B cell (primary cell): ENCODE data around the gene NNT. TPM values are rescaled to one million over a fixed set of nuclear protein-coding genes. Genes with fewer than 3 reads are reported as not detected.

ENCODE experiments used
- ATAC-seq: fragments of 200-7000 bp; cut with Tn5 transposase; one replicate; pipeline ENCODE4 v1.10.0; 2021; ENCODE audit warnings: low read depth, mild to moderate bottlenecking, moderate number of reproducible peaks, moderate library complexity
- CTCF ChIA-PET: fragments of 350-600 bp; sonication (Branson Sonifier 250); formaldehyde crosslinking; loops from one replicate; lab custom pipeline; 2021; ENCODE audit warnings: antibody characterized with exemption, inconsistent platforms; lab: Charles Lee
- POLR2A ChIA-PET: fragments of 350-600 bp; sonication (Branson Sonifier 250); formaldehyde crosslinking; loops from one replicate; lab custom pipeline; 2021; ENCODE audit warnings: antibody characterized with exemption; lab: Charles Lee
- DNase-seq: peaks from one replicate; pipeline ENCODE4 v3.0.0; 2013
- H2AFZ ChIP-seq: 2 replicates; pipeline ENCODE4 v1.6.1; 2012; ENCODE audit warnings: mild to moderate bottlenecking, low read depth, low read length; ENCODE audit not compliant: insufficient read depth, poor library complexity, severe bottlenecking
- H3K27ac ChIP-seq, 2 donors: 1 replicate in 1 of 2; 2 replicates in 1 of 2; pipeline ENCODE4 v1.5.1; 2012 to 2013; ENCODE audit warnings: low read length in 2 of 2, mild to moderate bottlenecking in 2 of 2, moderate library complexity in 1 of 2
- H3K27me3 ChIP-seq, 4 experiments: fragments of 200-600 bp in 1 of 4; sonication (generic) in 1 of 4; replicated peaks in 1 of 4; 1 replicate in 2 of 4; 2 replicates in 2 of 4; pipeline versions ENCODE4 v1.6.1 to v1.7.0; 2013 to 2016; ENCODE audit warnings: low read length in 3 of 4, mild to moderate bottlenecking in 2 of 4, mixed read lengths in 1 of 4, moderate library complexity in 1 of 4; ENCODE audit not compliant: insufficient read depth in 4 of 4, control insufficient read depth in 3 of 4; ENCODE audit errors: control extremely low read depth in 1 of 4
- H3K36me3 ChIP-seq, 2 experiments: replicated peaks in 1 of 2; 1 replicate in 1 of 2; 2 replicates in 1 of 2; pipeline versions ENCODE4 v1.6.1 to v1.7.1; 2013; ENCODE audit warnings: low read length in 1 of 2; ENCODE audit not compliant: insufficient read depth in 2 of 2, control insufficient read depth in 1 of 2; ENCODE audit errors: control extremely low read depth in 1 of 2, extremely low read depth in 1 of 2
- H3K4me1 ChIP-seq, 2 donors: fragments of 200-600 bp in 1 of 2; sonication (generic) in 1 of 2; 1 replicate in 1 of 2; 2 replicates in 1 of 2; pipeline versions ENCODE4 v1.5.1 to v1.6.1; 2013 to 2017; ENCODE audit warnings: low read length in 2 of 2; ENCODE audit not compliant: control insufficient read depth in 2 of 2, insufficient read depth in 2 of 2
- H3K4me2 ChIP-seq: replicated peaks from 2 replicates; pipeline ENCODE3; 2012; ENCODE audit warnings: mild to moderate bottlenecking, low read depth, low read length; ENCODE audit not compliant: poor library complexity, severe bottlenecking
- H3K4me3 ChIP-seq, 5 experiments: fragments of 200-600 bp in 1 of 5; sonication (generic) in 1 of 5; 1 replicate in 3 of 5; 2 replicates in 2 of 5; pipeline versions ENCODE4 v1.5.1 to v1.7.0; 2011 to 2016; ENCODE audit warnings: low read length in 4 of 5, mild to moderate bottlenecking in 4 of 5, low read depth in 2 of 5, control low read depth in 1 of 5, moderate library complexity in 1 of 5; ENCODE audit not compliant: insufficient read depth in 1 of 5; ENCODE audit errors: control extremely low read depth in 1 of 5, extremely low read depth in 1 of 5
- H3K79me2 ChIP-seq: fragments of 200-600 bp; sonication (generic); one replicate; pipeline ENCODE4 v1.6.0; 2016; ENCODE audit warnings: low read length; ENCODE audit not compliant: control insufficient read depth, insufficient read depth
- H3K9ac ChIP-seq: fragments of 200-600 bp; sonication (generic); 2 replicates; pipeline ENCODE4 v1.6.1; 2017; ENCODE audit warnings: mild to moderate bottlenecking, low read length, moderate library complexity
- H3K9me3 ChIP-seq, 3 donors: one replicate each; pipeline versions ENCODE4 v1.6.1 to v1.7.1; 2013; ENCODE audit warnings: low read length in 2 of 3; ENCODE audit not compliant: control insufficient read depth in 2 of 3, insufficient read depth in 1 of 3; ENCODE audit errors: control extremely low read depth in 1 of 3
- H4K20me1 ChIP-seq: 2 replicates; pipeline ENCODE4 v1.6.0; 2012; ENCODE audit warnings: mild to moderate bottlenecking, low read length; ENCODE audit not compliant: insufficient read depth, control insufficient read depth, poor library complexity, severe bottlenecking
- H3K27ac Mint-ChIP-seq: one replicate; pipeline ENCODE4 v1.8.0; 2021; ENCODE audit warnings: mixed read lengths
- H3K27me3 Mint-ChIP-seq: one replicate; pipeline ENCODE4 v1.8.0; 2021; ENCODE audit warnings: mixed read lengths
- H3K4me1 Mint-ChIP-seq: one replicate; pipeline ENCODE4 v1.8.0; 2021; ENCODE audit warnings: mixed read lengths
- H3K4me3 Mint-ChIP-seq: one replicate; pipeline ENCODE4 v1.8.0; 2021; ENCODE audit warnings: mixed read lengths
- H3K9me3 Mint-ChIP-seq: one replicate; pipeline ENCODE4 v1.8.0; 2022; ENCODE audit warnings: mixed read lengths; ENCODE audit not compliant: insufficient read depth
- EZH2 ChIP-seq: IDR thresholded peaks from 2 replicates; pipeline ENCODE4 v1.6.1; 2012; ENCODE audit warnings: borderline replicate concordance, low read depth, mild to moderate bottlenecking, moderate library complexity, low read length; ENCODE audit not compliant: insufficient read depth, poor library complexity, severe bottlenecking
- WGBS: methylation state at CpG from one replicate; pipeline ENCODE4 v1.1.5; 2013; ENCODE audit warnings: missing lambda C conversion rate; ENCODE audit not compliant: insufficient coverage; 5-methylcytosine and 5-hydroxymethylcytosine counted together
- intact Hi-C: fragments of 100-400 bp; cut with micrococcal nuclease; formaldehyde crosslinking; loops from one replicate; pipeline ENCODE4 v1.10.0; 2022
- polyA plus RNA-seq: library from polyadenylated mRNA; depleted of rRNA; stranded (reverse); fragments of >200 nt; gene quantifications from 2 replicates; pipeline ENCODE4 v1.2.3, GENCODE V29; 2012
- total RNA-seq, 2 donors: library from RNA; stranded (reverse); fragments of 120-200 nt in 1 of 2; gene quantifications; 1 replicate in 1 of 2; 2 replicates in 1 of 2; pipeline versions ENCODE4 v1.2.3 to v1.2.4, GENCODE V29; 2013 to 2022
- TF ChIP-seq, protein P1 (sequence below): fragments of 200-600 bp; IDR thresholded peaks from one replicate; pipeline ENCODE4 v1.8.0; 2022; ENCODE audit warnings: antibody characterized with exemption, mild to moderate bottlenecking

The NNT gene
- total and polyA plus RNA-seq, 2 donors (not counting 1 experiment from before 2014, with no cell fraction given) = 17.8 to 61.1 TPM

DNA sequence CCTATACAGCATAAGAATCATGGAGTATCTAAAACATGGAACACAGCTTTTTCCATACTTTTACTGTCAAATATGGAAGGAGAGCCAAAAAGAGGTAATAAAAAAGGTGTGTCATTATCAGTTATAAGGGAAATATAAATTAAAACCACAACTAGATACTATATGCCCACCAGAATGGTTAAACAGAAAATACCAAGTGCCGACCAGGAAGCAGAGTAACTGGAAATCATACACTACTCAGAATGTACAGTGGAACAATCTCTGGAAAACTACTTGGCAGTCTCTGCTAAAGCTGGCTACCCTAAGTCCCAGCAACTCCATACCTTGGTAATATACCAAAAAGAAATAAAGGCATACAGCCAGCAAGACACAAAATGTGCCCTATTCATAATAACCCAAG is 48.5 kb upstream of the NNT start:
- no peak overlapping the region for H3K27ac ChIP-seq
- peak overlapping the region; percentile 15 for H3K4me2 ChIP-seq
- H3K4me1 Mint-ChIP-seq = peaks cover 21% of the 10 kb centered on the region

More for the DNA sequence above, 48.5 kb upstream of the NNT start:
- Histone ChIP-seq H3K27me3 (no peaks in the 10 kb centered on the region), H2AFZ (no peak overlapping the region), H3K9me3 (no peaks in the 10 kb centered on the region), H3K79me2 (peaks cover 68% of the 10 kb centered on the region), H3K36me3 (peaks cover 2 to 37% of the 10 kb centered on the region in 2 experiments), H3K9ac (no peak overlapping the region), H3K4me3 (no peak overlapping the region), H4K20me1 (peaks cover 39% of the 10 kb centered on the region), H3K4me1 (peaks cover 14 to 31% of the 10 kb centered on the region in 2 donors)
- ChIA-PET POLR2A (interaction anchor here (0.6 to 2.9 kb wide), 2 partner anchors 70 to 73 kb away, joined by 3 to 18 read pairs; partner anchors contain the start of gene TMEM267), CTCF (interaction anchor here (0.6 to 2.8 kb wide), 4 partner anchors 11 to 70 kb away, joined by 3 to 21 read pairs (median 12); partner anchors contain the start of genes NNT and TMEM267)
- ATAC-seq (no peak), DNase-seq (no peak)
- no peaks in the 10 kb centered on the region for H3K9me3 Mint-ChIP-seq
- intact Hi-C loops = loop anchor here (10.0 kb wide), 1 partner anchor 1630 kb away; the partner anchor contains the start of gene FBXO4
- H3K27ac Mint-ChIP-seq = no peak overlapping the region
- no peak overlapping the region for H3K4me3 Mint-ChIP-seq
- no peaks in the 10 kb centered on the region for H3K27me3 Mint-ChIP-seq
- 83% methylated on average over 1 of the region's 1 CpG for WGBS
- TF ChIP-seq, protein P1, sequence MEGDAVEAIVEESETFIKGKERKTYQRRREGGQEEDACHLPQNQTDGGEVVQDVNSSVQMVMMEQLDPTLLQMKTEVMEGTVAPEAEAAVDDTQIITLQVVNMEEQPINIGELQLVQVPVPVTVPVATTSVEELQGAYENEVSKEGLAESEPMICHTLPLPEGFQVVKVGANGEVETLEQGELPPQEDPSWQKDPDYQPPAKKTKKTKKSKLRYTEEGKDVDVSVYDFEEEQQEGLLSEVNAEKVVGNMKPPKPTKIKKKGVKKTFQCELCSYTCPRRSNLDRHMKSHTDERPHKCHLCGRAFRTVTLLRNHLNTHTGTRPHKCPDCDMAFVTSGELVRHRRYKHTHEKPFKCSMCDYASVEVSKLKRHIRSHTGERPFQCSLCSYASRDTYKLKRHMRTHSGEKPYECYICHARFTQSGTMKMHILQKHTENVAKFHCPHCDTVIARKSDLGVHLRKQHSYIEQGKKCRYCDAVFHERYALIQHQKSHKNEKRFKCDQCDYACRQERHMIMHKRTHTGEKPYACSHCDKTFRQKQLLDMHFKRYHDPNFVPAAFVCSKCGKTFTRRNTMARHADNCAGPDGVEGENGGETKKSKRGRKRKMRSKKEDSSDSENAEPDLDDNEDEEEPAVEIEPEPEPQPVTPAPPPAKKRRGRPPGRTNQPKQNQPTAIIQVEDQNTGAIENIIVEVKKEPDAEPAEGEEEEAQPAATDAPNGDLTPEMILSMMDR = no peak
- no peak for TF ChIP-seq EZH2
